ENCODE results near the gene NLRC5.
"Not testable (repeated sequence)": the region's sequence is repeated elsewhere in the genome, so short reads cannot be mapped to it uniquely, and the experiment has no call there.

Gene NLRC5

GRCh38 chr16:57098188-57098841 is 109.0 kb downstream of the NLRC5 start:
- no peak for DNase-seq (ENCODE audit: low read depth, low spot score)

GRCh38 chr16:57099965-57100364 is 110.6 kb downstream of the NLRC5 start:
- not testable (repeated sequence) for DNase-seq (ENCODE audit: low read depth, low spot score)

DNA sequence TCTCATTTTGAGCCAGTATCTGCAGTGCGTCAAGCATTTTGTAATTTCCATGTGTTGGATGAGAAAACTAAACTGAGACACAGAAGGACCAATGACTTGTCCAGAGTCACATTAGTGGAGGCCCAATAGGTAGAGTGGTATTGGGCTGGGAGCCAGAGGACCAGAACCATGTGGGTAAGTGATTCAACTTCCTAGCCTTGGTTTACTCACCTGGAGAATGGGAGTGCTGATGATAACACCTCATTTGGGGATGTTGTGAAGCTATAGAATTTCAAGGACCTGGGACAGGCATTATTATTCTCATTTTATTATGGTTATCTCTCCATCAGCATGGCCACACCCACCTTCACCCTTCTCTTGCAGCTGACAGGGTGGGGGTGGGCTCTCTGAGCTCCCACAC is 111.1 kb downstream of the NLRC5 start:
- DNase-seq (ENCODE audit: low read depth, low spot score): no peak

DNA sequence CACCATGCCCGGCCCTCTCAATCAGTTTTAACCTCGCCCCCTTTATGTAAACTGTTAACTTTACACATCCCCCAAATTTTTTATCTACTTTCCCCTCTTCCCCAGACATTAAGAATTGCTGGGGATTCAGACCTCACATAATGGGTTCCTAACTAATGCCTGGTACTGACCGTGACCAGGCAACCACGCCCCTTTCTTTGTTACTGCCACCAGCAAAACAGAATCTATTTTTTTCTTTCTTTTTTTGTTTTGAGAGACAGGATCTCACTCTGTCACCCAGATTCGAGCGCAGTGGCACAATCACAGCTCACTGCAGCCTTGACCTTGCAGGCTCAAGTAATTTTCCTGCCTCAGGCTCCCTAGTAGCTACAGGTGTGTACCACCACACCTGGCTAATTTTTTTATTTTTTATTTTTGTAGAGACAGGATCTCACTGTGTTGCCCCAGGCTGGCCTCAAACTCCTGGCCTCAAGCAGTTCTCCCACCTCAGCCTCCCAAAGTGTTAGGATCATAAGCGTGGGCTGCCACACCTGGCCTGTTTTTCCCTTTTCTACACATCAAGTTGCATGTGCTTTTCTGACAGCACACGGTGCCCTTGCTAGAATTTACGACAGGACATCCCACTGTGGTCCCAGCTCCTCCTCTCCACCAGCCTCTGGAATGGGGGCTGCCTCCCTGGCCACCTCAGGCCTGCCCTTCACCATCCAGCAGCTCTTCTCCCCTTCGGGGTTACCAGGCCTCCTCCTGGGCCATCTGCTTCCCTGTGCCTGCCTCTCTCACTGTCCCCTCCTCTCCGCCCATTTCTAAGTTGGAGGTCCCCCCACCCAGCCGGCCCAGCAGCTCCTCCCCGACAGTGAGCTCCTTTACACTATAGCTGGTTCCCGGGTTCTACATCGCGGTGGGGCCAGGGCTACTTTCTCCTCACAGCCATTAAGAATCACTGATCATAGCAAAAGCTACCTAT is 113.8 kb downstream of the NLRC5 start:
- no peak for DNase-seq (ENCODE audit: low read depth, low spot score)

DNA sequence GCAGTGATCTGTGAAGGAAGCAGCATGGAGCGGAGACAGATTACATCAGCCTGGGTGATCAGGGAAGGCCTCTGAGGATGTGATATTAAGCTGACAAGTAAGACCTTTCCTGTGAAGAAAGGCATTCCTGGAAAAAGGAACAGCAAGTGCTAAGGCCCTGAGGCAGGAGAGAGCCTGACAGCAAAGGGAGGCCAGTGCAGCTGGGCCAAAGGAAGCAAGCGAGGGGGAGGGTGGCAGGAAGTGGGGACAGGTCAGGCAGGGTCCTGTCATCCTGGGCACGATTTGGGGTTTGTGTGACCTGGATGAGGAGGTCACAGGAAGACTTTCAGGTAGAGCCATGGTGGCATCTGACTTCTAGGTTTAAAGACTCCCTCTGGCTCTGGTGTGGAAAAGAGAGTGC is 115.3 kb downstream of the NLRC5 start:
- no peak for DNase-seq (ENCODE audit: low read depth, low spot score)

DNA sequence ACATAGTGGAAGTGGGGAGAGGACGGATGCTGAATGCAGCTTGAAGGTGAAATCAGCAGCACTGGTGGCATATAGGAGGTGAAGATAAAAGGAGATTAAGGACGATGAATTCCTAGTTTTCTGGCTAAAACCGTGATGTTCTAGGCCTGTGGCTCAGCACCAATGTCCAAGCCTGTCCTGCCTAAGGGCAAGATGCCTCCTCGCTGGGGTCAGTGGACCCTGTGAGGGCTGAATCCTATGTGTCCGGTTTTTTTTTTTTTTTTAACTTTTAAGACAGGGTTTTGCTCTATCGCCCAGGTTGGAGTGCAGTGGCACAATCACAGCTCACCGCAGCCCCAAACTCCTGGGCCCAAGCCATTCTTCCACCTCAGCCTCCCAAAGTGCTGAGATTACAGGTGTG is 115.8 kb downstream of the NLRC5 start:
- no peak for DNase-seq (ENCODE audit: low read depth, low spot score)

DNA sequence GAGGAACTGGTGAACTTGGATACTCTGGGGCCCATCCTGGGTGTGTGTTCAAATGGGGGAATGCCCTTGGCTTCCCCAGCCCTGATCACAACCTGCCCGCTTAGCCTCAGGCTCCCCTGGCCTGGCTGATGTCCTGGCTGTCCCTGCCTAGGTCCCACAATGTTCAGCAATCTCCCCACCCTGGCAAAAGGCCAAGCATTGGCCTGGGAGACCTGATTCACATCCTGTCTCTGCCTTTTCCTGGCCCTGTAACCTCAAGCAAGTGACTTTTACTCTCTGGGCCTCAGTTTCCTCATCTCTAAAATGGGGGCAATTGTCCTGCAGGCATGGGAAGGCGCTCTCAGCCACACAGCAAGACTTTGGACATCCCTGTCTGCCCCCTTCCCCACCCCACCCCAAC is 117.4 kb downstream of the NLRC5 start:
- no peak for DNase-seq (ENCODE audit: low read depth, low spot score)

- no peak for DNase-seq (ENCODE audit: low read depth, low spot score)
These were observed 118.1 kb downstream of the NLRC5 start for GRCh38 chr16:57107321-57107922.

DNA sequence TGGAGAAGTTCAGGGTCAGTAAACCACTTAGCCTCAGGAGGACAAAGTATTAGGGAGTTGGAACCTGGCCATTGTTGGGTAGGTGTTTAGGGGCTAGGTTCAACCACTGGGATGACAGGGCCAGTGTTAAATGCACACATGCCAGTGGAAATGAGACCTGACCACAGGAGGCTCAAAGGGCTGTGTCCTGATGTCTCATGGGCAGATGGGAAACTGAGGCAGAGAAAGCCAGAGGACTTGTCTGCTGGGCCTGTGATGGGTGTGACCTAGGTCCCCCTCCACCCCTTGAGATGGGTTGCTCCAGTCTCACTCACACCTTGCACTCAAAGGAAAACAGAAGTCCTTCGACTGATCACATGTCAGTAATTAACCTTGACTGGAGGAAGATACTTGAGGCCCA is 119.1 kb downstream of the NLRC5 start:
- DNase-seq (ENCODE audit: low read depth, low spot score): no peak

- not testable (repeated sequence) for DNase-seq (ENCODE audit: low read depth, low spot score)
These were observed 120.1 kb downstream of the NLRC5 start for GRCh38 chr16:57109259-57110105.

GRCh38 chr16:57110937-57111336 is 121.6 kb downstream of the NLRC5 start:
- no peak for DNase-seq (ENCODE audit: low read depth, low spot score)

GRCh38 chr16:57111420-57111819 is 122.1 kb downstream of the NLRC5 start:
- DNase-seq (ENCODE audit: low read depth, low spot score): no peak

DNA sequence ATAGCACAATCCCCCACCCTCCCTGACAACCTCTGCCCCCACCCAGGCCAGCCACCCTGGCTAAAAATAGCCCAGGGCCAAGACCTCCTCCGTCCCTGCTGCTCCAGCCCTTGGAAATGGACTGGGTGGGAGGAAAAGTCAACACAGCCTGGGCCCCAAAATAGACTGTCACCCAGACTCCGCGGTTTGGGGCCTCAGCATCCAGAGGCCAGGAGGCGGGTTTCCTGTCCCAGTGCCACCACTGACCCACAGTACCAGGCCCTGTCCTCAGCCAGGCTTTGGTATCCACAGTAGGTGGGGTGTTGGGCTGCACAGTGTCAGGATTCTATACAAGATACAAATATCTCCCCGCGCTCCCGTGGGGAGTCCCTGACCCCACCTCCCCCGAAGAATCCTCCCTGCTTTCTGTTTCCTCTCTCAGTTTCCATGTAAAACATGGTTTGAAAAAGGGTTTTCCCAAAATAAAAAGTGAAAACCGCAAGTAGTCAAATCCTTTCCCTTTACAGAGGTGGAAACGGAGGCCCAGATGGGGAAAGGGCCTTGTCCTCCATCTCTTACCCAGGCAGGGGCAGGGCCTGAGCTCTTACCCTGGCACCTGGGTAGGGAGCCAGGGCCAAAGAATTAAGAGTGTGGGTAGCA is 123.2 kb downstream of the NLRC5 start:
- no peak for DNase-seq (ENCODE audit: low read depth, low spot score)

DNA sequence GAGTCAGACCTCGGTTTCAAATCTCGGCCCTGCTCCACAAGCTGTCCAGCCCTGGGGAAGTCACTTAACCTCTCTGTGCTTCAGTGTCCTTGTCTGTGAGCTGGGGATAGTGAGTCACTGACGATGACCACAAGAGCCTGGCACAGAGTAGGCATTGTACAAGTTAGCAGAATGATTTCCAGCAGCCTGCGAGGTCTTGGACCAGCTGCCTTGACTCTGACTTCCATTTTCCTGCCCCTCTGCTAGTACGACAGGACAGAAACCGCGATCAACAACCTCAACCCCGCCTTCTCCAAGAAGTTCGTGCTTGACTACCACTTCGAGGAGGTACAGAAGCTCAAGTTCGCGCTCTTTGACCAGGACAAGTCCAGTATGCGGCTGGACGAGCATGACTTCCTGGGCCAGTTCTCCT is 123.7 kb downstream of the NLRC5 start:
- no peak for DNase-seq (ENCODE audit: low read depth, low spot score)

DNA sequence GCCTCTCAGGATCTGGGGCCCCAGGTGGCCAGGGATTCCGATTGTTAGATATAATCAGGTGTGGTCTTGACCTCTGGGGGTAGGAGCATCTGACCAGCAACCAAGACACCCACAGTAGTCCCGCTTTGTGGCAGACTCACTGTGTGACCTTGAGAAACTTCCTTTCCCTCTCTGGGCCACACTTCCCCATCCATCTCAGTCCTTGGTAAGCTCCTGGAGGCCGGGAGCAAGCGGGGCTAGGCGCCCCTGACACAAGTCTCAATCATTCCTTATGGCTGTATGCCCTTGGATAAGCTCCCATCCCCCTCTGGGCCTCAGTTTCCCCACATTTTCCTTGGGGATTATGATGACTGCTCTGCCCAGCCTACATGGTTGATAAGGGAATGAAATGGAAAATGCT is 124.3 kb downstream of the NLRC5 start:
- DNase-seq (ENCODE audit: low read depth, low spot score): no peak

- DNase-seq (ENCODE audit: low read depth, low spot score): no peak
These were observed 125.8 kb downstream of the NLRC5 start for GRCh38 chr16:57115168-57115513.

GRCh38 chr16:57115514-57116182 is 126.3 kb downstream of the NLRC5 start:
- no peak for DNase-seq (ENCODE audit: low read depth, low spot score)

GRCh38 chr16:57118461-57119084 is 129.2 kb downstream of the NLRC5 start:
- no peak for DNase-seq (ENCODE audit: low read depth, low spot score)

DNA sequence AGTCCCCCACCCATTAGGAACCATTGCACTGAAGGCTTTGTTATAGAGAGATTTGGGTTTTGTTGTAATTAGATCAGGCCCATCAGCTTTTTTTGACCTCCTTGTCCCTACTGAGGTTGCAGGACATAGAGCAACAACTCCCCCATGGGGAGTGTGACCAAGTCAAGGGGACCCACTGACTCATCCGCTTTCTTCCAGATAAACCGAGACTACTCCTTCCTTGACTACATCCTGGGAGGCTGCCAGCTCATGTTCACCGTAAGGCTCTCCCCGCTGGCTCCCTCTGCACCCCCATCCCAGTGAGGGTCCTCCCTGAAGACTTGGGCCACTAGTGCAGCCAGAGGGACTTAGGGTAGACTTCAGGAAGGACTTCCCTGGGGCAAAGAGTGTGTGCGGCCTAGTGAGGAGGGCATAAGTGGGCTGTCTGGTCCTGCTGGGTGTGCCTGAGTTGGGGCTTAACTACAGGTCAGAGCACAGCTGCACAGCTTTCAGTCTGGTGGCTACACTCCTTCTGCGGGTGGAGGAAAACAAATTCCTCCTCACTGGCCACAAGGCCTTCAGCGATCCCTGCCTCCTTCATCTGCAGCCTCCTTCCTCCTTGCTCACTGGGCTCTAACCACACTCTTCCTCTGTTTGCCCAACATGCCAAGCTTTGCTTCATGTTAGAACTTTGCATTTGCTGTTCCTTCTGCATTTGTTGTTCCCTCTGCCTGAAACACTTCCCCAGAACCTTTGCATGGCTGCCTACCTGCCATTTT is 134.0 kb downstream of the NLRC5 start:
- DNase-seq (ENCODE audit: low read depth, low spot score): no peak

All from ELF-1 (cell line).